ENCODE measurements around the gene TOGARAM1. TPM values are rescaled to one million over a fixed set of nuclear protein-coding genes. Genes with fewer than 3 reads are reported as not detected.
A peak's percentile ranks its signal among the peaks of the same experiment; 100 is the strongest.

TOGARAM1 gene, protein sequence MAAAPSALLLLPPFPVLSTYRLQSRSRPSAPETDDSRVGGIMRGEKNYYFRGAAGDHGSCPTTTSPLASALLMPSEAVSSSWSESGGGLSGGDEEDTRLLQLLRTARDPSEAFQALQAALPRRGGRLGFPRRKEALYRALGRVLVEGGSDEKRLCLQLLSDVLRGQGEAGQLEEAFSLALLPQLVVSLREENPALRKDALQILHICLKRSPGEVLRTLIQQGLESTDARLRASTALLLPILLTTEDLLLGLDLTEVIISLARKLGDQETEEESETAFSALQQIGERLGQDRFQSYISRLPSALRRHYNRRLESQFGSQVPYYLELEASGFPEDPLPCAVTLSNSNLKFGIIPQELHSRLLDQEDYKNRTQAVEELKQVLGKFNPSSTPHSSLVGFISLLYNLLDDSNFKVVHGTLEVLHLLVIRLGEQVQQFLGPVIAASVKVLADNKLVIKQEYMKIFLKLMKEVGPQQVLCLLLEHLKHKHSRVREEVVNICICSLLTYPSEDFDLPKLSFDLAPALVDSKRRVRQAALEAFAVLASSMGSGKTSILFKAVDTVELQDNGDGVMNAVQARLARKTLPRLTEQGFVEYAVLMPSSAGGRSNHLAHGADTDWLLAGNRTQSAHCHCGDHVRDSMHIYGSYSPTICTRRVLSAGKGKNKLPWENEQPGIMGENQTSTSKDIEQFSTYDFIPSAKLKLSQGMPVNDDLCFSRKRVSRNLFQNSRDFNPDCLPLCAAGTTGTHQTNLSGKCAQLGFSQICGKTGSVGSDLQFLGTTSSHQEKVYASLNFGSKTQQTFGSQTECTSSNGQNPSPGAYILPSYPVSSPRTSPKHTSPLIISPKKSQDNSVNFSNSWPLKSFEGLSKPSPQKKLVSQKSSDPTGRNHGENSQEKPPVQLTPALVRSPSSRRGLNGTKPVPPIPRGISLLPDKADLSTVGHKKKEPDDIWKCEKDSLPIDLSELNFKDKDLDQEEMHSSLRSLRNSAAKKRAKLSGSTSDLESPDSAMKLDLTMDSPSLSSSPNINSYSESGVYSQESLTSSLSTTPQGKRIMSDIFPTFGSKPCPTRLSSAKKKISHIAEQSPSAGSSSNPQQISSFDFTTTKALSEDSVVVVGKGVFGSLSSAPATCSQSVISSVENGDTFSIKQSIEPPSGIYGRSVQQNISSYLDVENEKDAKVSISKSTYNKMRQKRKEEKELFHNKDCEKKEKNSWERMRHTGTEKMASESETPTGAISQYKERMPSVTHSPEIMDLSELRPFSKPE (N-terminal part only)
- total RNA-seq, result 1 to 10 TPM; 5.7 to 6.6 TPM

DNA sequence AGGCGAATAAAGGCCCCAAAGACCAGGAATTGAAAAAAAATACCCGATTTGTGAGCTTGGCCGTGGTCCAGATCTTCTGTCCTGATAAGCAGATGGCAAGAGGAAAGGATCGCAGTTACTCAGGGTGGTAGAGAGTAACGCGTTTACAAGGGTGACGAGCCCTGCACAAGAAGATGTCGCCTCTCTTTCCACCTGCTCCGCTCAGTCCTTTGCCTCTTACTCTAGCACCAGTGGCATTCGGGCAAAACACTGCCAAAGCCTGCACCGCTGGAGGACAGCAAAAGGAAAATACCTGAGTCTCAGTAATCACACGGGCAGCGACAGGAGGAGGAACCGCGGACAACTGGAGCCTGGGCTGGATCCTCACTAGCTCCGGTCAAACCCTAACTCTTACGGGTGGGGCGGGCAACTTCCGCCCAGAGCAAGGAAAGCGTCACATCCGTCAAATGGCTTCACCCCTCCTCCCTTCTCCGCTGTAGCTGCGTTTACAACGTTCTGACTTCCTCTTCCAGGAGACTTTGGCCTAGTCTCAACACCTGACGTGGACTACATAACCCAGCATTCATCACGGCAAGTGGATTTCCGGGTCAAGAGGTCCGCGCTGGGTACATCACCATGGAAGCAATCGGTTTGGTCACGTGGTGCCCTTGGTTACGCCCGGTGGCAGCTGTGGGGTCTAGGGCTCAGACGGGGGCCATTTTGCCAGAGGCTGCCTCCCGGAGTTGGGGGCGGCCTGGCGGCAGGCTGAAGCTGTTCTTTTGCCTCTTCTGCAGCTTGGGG, at the start of gene TOGARAM1, which contains the start of gene KLHL28:
Gene TOGARAM1, plus strand, starts transcription at position 637 of the 780 bp plus-strand sequence. CDS start 232 bp downstream, outside the sequence.
Gene KLHL28, minus strand, starts transcription at position 394 of the 780 bp plus-strand sequence. CDS start 16,019 bp downstream, outside the sequence.
- DNase-seq (peak; percentile 96), ATAC-seq (peak; percentile 94)
- ChIA-PET CTCF (interaction anchor here (0.6 to 1.4 kb wide), 8 partner anchors 13 to 307 kb away, joined by 3 to 5 read pairs (median 3); partner anchors contain the start of genes FANCM and MIS18BP1), POLR2A (interaction anchor here (0.8 to 2.2 kb wide), 4 partner anchors 65 to 174 kb away, joined by 3 to 8 read pairs (median 4); partner anchors contain the start of genes FANCM and FKBP3)
- no peak within 1 kb of the TSS for H3K27ac Mint-ChIP-seq
- intact Hi-C loops (cut with DNase I, micrococcal nuclease), result loop anchor here (1.0 to 2.0 kb wide), 5 partner anchors 64 to 292 kb away; partner anchors contain the start of genes FKBP3 (in 2 of the 2), MIS18BP1 (in 2 of the 2) and PRPF39 (in 2 of the 2)
- no peak within 1 kb of the TSS for H3K4me3 Mint-ChIP-seq
- peaks cover 19% of the 10 kb centered on the region for H3K36me3 Mint-ChIP-seq (ENCODE audit: low read depth)
- peaks cover 9% of the 10 kb centered on the region for H3K9me3 Mint-ChIP-seq (ENCODE audit: low read depth)
- H3K27me3 Mint-ChIP-seq, result no peaks in the 10 kb centered on the region
- H3K4me1 Mint-ChIP-seq, result peaks cover 50% of the 10 kb centered on the region

GRCh38 chr14:44914849-44915248, 47.1 kb upstream of the TOGARAM1 start:
- H3K4me3 Mint-ChIP-seq, result no peak overlapping the region
- H3K4me1 Mint-ChIP-seq, result no peaks in the 10 kb centered on the region
- ATAC-seq (no peak), DNase-seq (no peak)
- H3K36me3 Mint-ChIP-seq (ENCODE audit: low read depth), result no peaks in the 10 kb centered on the region
- CTCF ChIA-PET, result interaction anchor here (0.8 to 1.6 kb wide), 2 partner anchors 11 to 15 kb away, joined by 3 to 4 read pairs; no protein-coding TSS in a partner anchor
- H3K27ac Mint-ChIP-seq, result no peak overlapping the region
- peaks cover 25% of the 10 kb centered on the region for H3K27me3 Mint-ChIP-seq
- no peaks in the 10 kb centered on the region for H3K9me3 Mint-ChIP-seq (ENCODE audit: low read depth)
- POLR2A ChIA-PET, result interaction anchor here (0.5 kb wide), 1 partner anchor 63 kb away, joined by 3 read pairs; no protein-coding TSS in a partner anchor
- intact Hi-C loops (cut with DNase I, micrococcal nuclease), result loop anchor here (5.0 kb wide), 2 partner anchors 222 to 337 kb away; partner anchors contain the start of genes FANCM (in 2 of the 2) and MIS18BP1 (in 1 of the 2)

GRCh38 chr14:44928793-44929192, 33.2 kb upstream of the TOGARAM1 start:
- ATAC-seq (no peak), DNase-seq (no peak)
- Mint-ChIP-seq H3K9me3 (ENCODE audit: low read depth) (no peaks in the 10 kb centered on the region), H3K36me3 (ENCODE audit: low read depth) (peaks cover 4% of the 10 kb centered on the region), H3K4me3 (no peak overlapping the region), H3K4me1 (peaks cover 8% of the 10 kb centered on the region), H3K27me3 (no peaks in the 10 kb centered on the region), H3K27ac (no peak overlapping the region)
- ChIA-PET POLR2A (no interaction called here), CTCF (no interaction called here)
- intact Hi-C loops (cut with DNase I, micrococcal nuclease), result no loop called here

GRCh38 chr14:44935155-44935554, 26.8 kb upstream of the TOGARAM1 start:
- DNase-seq, result no peak
- POLR2A ChIA-PET, result no interaction called here
- intact Hi-C loops (cut with DNase I, micrococcal nuclease), result no loop called here
- peaks cover 23% of the 10 kb centered on the region for H3K4me1 Mint-ChIP-seq
- CTCF ChIA-PET, result interaction anchor here (1.6 kb wide), 1 partner anchor 18 kb away, joined by 3 read pairs; no protein-coding TSS in a partner anchor
- ATAC-seq, result no peak
- no peak overlapping the region for H3K4me3 Mint-ChIP-seq
- peaks cover 45% of the 10 kb centered on the region for H3K36me3 Mint-ChIP-seq (ENCODE audit: low read depth)
- H3K9me3 Mint-ChIP-seq (ENCODE audit: low read depth), result peaks cover 4% of the 10 kb centered on the region
- no peaks in the 10 kb centered on the region for H3K27me3 Mint-ChIP-seq
- H3K27ac Mint-ChIP-seq, result peak overlapping the region; percentile 48

GRCh38 chr14:44937547-44937946, 24.4 kb upstream of the TOGARAM1 start:
- intact Hi-C loops (cut with DNase I, micrococcal nuclease), result no loop called here
- ATAC-seq, result no peak
- Mint-ChIP-seq H3K27me3 (no peaks in the 10 kb centered on the region), H3K9me3 (ENCODE audit: low read depth) (peaks cover 6% of the 10 kb centered on the region), H3K4me3 (no peak overlapping the region), H3K36me3 (ENCODE audit: low read depth) (peaks cover 60% of the 10 kb centered on the region), H3K4me1 (peaks cover 35% of the 10 kb centered on the region), H3K27ac (no peak overlapping the region)
- CTCF ChIA-PET, result no interaction called here
- DNase-seq, result no peak
- POLR2A ChIA-PET, result no interaction called here

GRCh38 chr14:44940211-44940610, 21.8 kb upstream of the TOGARAM1 start:
- peaks cover 67% of the 10 kb centered on the region for H3K36me3 Mint-ChIP-seq (ENCODE audit: low read depth)
- peaks cover 6% of the 10 kb centered on the region for H3K9me3 Mint-ChIP-seq (ENCODE audit: low read depth)
- ChIA-PET CTCF (no interaction called here), POLR2A (no interaction called here)
- H3K4me3 Mint-ChIP-seq, result no peak overlapping the region
- DNase-seq (no peak), ATAC-seq (no peak)
- no peak overlapping the region for H3K27ac Mint-ChIP-seq
- H3K27me3 Mint-ChIP-seq, result no peaks in the 10 kb centered on the region
- peaks cover 33% of the 10 kb centered on the region for H3K4me1 Mint-ChIP-seq
- intact Hi-C loops (cut with DNase I, micrococcal nuclease), result no loop called here

DNA sequence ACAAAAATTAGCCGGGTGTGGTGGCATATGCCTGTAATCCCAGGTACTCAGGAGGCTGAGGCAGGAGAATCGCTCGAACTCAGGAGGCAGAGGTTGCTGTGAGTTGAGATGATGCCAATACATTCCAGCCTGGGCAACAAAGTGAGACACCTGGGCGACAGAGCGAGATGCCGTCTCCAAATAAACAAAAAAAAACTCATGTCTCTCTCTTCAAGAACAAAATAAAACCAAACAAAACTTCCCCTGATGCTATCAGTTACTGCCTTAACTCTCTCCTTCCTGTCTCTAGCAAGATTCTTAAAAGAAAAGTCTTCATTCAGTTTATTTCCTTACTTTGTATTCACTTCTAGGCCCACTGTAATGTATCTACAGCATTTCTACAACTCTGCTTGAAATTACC, 21.0 kb upstream of the TOGARAM1 start:
- H3K9me3 Mint-ChIP-seq (ENCODE audit: low read depth), result peaks cover 6% of the 10 kb centered on the region
- H3K36me3 Mint-ChIP-seq (ENCODE audit: low read depth), result peaks cover 72% of the 10 kb centered on the region
- H3K27ac Mint-ChIP-seq, result peak overlapping the region; percentile 21
- CTCF ChIA-PET, result no interaction called here
- intact Hi-C loops (cut with DNase I, micrococcal nuclease), result no loop called here
- no peaks in the 10 kb centered on the region for H3K27me3 Mint-ChIP-seq
- POLR2A ChIA-PET, result no interaction called here
- H3K4me3 Mint-ChIP-seq, result no peak overlapping the region
- peaks cover 35% of the 10 kb centered on the region for H3K4me1 Mint-ChIP-seq
- no peak for ATAC-seq
- DNase-seq, result no peak

- intact Hi-C loops (cut with DNase I, micrococcal nuclease), result no loop called here
- peaks cover 6% of the 10 kb centered on the region for H3K9me3 Mint-ChIP-seq (ENCODE audit: low read depth)
- DNase-seq (no peak), ATAC-seq (no peak)
- ChIA-PET CTCF (no interaction called here), POLR2A (no interaction called here)
- peaks cover 28% of the 10 kb centered on the region for H3K4me1 Mint-ChIP-seq
- no peaks in the 10 kb centered on the region for H3K27me3 Mint-ChIP-seq
- H3K27ac Mint-ChIP-seq, result peak overlapping the region; percentile 55
- H3K36me3 Mint-ChIP-seq (ENCODE audit: low read depth), result peaks cover 66% of the 10 kb centered on the region
- no peak overlapping the region for H3K4me3 Mint-ChIP-seq
Measured at GRCh38 chr14:44941591-44941990, 20.4 kb upstream of the TOGARAM1 start.

DNA sequence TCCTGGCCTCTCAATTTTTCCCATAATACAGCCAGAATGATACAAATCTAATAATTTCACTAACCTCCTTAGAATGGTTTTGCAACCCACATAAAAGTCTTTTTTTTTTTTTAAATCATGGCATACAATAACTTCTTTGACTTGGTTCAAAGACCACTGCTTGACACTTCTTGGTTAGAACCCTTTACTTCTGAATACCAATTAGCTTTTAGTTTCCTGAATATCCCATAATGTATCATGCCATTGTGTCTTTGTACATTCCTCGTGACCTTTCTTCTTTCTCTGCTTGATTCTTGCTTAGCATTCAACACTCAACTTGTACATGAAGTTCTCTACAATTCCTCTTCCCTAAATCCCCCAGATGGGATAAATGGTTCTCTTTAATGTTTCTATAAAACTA, 19.6 kb upstream of the TOGARAM1 start:
- ChIA-PET POLR2A (no interaction called here), CTCF (interaction anchor here (1.0 kb wide), 1 partner anchor 13 kb away, joined by 3 read pairs; no protein-coding TSS in a partner anchor)
- peaks cover 25% of the 10 kb centered on the region for H3K4me1 Mint-ChIP-seq
- DNase-seq, result no peak
- H3K27me3 Mint-ChIP-seq, result no peaks in the 10 kb centered on the region
- H3K4me3 Mint-ChIP-seq, result no peak overlapping the region
- H3K9me3 Mint-ChIP-seq (ENCODE audit: low read depth), result peaks cover 11% of the 10 kb centered on the region
- peaks cover 69% of the 10 kb centered on the region for H3K36me3 Mint-ChIP-seq (ENCODE audit: low read depth)
- peak overlapping the region; percentile 4 for H3K27ac Mint-ChIP-seq
- no peak for ATAC-seq
- intact Hi-C loops (cut with DNase I, micrococcal nuclease), result no loop called here

- Mint-ChIP-seq H3K4me3 (no peak overlapping the region), H3K4me1 (peaks cover 29% of the 10 kb centered on the region), H3K36me3 (ENCODE audit: low read depth) (peaks cover 65% of the 10 kb centered on the region), H3K27me3 (no peaks in the 10 kb centered on the region), H3K9me3 (ENCODE audit: low read depth) (peaks cover 7% of the 10 kb centered on the region), H3K27ac (no peak overlapping the region)
- intact Hi-C loops (cut with DNase I, micrococcal nuclease), result no loop called here
- ChIA-PET CTCF (no interaction called here), POLR2A (no interaction called here)
- ATAC-seq (no peak), DNase-seq (no peak)
Measured at GRCh38 chr14:44944107-44944506, 17.9 kb upstream of the TOGARAM1 start.
